HG03066 (cell line): ENCODE results near the gene KRT25.

Experiments used
- ATAC-seq: cut with Tn5 transposase; IDR thresholded peaks from one replicate; pipeline ENCODE4 v1.9.1; 2021; ENCODE audit warnings: low read depth; ENCODE audit not compliant: unreplicated experiment

The KRT25 gene

DNA sequence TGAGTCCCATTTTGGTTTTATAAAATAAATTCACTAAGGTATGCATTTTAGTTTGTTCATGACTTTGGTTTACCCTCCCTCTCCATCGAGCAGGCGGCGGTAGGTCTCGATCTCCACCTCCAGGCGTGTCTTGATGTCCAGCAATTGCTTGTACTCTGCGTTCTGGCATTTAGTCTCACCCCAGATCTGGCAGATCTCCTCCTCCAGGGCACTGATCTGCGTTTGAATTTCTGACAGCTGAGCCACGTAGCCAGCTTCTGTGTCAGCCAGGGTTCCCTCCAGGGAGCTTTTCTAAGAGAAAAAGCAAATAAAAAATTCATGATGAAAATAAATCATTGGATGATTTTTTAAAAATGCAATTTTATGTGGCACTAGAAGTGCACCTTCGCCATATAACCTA, 55.8 kb downstream of the KRT25 start:
- ATAC-seq, result no peak
